ENCODE data around the gene HSPA6.
A peak's percentile ranks its signal among the peaks of the same experiment; 100 is the strongest.
"Not testable (repeated sequence)": the region's sequence is repeated elsewhere in the genome, so short reads cannot be mapped to it uniquely, and the experiment has no call there.

HSPA6 gene

DNA sequence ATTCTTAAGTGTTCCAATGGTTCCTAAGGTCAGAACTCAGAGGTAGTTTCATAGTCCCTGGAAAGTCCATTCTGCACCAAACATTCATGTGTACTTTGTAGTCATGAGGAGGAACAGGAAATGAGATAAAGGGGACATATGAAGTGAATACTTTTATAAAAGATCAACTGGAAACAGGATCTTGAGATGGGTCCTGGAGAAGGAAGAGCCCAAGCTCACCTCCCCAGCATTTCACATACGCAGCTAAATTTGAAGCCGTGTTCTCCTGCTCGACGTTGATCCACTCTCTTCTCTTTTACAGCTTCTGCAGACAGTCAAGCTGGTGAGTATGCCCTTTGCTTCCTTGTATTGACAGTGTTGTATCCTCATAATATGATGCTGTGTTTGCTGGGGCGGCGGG is 18.7 kb upstream of the HSPA6 start:
- DNase-seq, result no peak

DNA sequence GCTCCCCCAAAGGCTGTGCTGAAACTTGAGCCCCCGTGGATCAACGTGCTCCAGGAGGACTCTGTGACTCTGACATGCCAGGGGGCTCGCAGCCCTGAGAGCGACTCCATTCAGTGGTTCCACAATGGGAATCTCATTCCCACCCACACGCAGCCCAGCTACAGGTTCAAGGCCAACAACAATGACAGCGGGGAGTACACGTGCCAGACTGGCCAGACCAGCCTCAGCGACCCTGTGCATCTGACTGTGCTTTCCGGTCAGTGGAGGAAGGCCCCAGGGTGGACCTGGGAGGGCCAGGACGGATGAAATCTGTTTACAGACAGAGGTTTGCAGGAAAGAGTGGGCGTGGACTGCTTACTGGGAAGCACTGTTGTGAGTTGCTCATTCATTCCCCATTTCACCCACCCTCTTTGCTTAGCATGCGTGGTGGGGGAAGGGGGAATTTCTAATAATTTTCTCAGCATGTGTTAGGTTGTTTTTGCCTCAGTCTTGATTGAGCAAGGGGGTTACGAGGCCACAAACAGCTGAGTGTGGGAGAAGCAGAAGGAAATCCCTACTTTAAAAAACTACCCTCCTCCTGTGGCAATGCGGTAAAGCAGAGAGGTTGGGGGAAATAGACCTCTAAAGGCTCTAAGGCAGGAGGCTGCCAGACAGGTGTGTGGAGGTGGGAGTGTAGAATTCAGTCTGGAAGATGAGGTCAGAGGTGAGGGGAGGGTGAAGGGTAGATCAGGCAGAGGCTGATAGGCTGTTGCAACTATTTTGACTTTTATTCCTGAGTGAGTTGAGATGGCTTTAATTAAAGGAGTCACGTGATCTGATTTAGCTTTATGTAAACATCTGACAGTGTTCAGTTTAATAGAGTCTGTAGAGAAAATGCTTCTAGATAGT is 17.8 kb upstream of the HSPA6 start:
- peak in 1 of 3 experiments; percentile 55 for DNase-seq

DNA sequence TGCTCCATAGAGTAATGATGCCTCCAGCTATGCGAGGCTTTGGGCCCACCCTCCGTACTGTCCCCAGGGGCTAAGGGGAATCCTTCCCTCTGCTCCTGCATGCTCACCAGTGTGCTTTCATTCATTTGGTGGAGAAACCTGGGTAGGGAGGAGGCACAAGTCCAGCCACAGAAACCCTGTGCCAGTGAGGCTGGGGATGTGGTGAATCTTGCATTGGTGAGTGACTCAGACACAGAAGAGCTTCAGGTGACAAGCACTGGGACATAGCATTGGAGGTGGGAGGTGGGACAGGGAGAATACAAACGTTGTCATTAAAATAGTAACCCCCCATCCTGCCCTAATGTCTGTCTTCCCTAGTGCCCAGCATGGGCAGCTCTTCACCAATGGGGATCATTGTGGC is 13.9 kb upstream of the HSPA6 start:
- DNase-seq, result no peak

DNA sequence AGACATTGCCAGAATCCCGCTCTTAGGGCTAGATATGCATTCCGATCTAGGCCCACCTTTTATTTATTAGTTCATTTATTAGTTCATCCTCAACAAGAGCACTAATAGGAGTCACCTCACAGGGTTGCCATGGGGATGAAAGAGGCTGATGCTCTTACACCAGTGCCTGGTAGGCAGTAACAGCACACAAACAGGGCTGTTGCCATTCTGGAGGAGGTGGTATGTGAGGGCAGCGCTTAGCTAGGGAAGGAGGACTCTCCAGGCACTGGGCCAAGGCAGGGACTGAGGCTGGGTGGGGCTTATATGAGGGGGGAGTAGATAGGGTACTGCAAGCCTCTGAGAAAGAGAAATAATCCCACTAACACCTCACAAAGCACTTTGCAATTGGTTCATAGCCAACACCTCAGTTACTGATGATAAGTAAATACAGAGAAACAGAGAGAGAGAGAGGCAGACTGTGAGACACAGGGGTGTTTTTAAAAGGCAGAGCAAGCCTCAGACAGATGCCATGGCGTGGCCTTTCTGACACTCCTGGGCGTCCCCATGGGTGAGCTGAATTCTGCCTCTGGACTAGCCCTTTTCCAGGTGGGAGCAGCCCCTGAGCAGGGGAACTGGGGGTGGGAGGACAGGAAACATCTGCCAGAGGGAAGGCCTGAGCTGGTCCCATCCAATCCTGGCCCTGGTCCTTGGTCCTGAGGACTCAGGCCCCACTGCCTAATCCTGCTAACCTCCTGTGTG is 13.2 kb upstream of the HSPA6 start:
- DNase-seq, result peak in 2 of 3 experiments; percentile 32 to 63

DNA sequence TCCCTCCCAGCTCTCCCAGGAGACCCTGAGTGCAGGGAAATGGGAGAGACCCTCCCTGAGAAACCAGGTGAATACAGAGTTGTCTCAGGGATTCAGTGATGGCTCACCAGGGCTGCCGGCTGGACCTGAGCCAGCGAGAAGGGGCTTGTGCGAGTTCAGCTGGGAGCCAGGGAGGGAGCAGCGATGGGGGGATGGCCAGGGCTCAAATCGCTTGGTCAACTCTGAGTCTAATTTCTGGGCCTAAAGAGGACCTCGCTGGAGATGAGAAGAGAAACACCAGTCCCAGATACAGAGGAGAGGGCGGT is 12.6 kb upstream of the HSPA6 start:
- no peak for DNase-seq

DNA sequence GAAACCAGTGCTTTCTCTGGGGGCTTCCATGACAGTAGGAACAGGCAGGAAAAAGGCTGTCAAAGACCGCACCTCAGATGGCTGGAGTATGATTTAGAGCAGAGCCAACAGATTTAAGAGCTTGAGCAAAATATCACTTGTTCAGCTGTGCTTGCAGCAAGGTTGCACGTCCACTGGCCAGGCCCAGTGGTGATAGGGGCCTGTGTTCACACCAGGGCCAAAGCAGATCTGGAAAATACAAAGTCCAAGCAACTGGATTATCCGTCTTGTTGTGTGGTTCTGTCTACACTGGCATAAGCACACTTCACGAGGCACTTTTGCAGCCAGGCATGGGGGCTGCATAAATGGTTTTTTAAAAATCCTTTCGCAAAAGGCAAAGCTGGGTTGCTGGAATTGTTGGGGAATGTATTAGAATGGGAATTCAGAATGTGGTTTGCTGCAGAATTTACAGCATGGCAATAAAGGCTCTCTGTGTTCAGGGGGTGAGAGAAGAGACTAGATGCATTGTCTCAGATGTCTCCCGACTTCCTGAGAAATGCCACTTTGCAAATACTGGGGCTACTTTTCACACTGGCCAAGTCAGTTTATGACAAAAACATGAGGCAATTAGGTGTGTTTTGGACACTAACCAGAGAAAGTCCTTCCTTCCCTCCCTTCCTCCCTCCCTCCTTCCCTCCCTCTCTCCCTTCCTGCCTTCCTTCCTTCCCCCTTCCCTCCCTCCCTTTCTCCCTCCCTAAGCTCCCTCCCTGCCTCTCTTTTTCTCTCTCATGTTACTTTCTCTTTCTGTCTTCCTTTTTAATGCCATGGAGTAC is 11.5 kb upstream of the HSPA6 start:
- DNase-seq, result not testable (repeated sequence)

DNA sequence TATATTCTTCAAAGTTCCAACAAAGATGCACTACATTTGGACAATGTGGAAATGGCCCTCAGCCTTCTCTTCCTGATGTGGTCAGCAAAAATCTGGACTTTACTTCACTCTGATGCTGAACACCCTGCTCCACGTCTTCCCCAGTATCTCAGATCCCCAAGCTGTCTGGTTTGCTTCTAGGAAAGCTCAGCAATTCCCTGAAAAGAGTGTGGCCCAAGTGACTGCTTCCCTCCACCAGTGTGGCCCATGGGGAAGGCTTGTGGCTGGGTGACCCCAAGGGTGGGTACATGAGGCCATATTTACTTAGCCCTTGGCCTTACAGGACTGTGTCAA is 10.9 kb upstream of the HSPA6 start:
- not testable (repeated sequence) for DNase-seq

DNA sequence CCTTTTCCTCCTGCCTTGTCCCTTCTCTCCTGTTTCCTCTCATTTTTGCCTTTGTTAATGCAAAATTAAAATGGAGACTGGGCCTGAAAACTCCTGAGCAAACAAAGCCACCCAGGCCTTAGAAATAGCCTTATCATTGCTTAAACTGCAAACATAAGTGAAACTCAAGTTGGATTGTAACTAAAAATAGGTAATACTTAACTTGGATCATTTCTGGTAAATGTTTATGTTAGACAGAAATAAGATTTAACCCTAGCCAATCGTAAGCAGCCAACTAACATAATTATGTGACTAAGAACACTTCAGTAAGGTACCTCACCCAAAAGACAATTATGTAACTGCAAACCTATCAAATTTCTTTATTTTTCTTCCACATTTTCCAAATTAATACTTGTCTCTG is 10.4 kb upstream of the HSPA6 start:
- not testable (repeated sequence) for DNase-seq

DNA sequence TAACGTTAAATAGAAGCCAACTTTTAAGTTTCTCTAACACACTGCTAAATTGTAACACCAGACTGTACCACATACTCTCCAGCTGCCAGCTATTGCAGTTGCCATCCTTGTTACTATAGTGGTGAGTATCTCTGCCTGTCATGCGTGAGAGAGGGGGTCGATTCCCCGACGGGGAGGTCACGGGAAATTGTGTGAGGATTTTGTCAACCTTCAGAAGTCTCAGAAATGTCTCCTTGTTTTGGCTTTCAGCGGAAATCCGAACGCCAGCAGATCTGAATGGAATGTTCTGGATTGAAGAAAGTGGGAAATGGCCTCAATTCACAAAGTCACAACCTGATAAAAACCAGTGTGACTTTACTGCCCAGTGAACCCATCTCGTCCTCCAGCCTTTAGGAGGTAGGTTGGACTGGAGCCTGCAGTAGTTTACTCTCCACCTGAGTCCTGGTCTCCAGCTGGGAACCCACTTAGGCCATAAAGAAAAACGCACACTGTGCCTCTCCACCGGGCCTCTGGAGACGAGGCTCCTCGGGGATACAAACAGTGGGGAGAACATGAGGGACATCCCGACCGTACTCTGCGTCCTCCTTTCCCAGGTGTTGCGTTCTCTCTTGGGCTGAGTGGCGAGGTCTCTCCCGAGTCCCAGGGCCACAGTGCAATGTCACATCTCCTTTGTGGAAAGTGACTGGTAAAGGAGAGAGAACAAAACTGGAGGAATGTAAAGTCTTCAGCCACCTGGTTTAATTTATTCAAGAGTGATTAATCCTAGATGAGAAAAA is 1.1 kb upstream of the HSPA6 start:
- DNase-seq, result not testable (repeated sequence)

DNA sequence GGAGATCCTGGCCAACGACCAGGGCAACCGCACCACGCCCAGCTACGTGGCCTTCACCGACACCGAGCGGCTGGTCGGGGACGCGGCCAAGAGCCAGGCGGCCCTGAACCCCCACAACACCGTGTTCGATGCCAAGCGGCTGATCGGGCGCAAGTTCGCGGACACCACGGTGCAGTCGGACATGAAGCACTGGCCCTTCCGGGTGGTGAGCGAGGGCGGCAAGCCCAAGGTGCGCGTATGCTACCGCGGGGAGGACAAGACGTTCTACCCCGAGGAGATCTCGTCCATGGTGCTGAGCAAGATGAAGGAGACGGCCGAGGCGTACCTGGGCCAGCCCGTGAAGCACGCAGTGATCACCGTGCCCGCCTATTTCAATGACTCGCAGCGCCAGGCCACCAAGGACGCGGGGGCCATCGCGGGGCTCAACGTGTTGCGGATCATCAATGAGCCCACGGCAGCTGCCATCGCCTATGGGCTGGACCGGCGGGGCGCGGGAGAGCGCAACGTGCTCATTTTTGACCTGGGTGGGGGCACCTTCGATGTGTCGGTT is 477 bp downstream of the HSPA6 start:
- DNase-seq, result not testable (repeated sequence)

DNA sequence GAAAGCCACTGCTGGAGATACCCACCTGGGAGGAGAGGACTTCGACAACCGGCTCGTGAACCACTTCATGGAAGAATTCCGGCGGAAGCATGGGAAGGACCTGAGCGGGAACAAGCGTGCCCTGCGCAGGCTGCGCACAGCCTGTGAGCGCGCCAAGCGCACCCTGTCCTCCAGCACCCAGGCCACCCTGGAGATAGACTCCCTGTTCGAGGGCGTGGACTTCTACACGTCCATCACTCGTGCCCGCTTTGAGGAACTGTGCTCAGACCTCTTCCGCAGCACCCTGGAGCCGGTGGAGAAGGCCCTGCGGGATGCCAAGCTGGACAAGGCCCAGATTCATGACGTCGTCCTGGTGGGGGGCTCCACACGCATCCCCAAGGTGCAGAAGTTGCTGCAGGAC is 981 bp downstream of the HSPA6 start:
- not testable (repeated sequence) for DNase-seq

DNA sequence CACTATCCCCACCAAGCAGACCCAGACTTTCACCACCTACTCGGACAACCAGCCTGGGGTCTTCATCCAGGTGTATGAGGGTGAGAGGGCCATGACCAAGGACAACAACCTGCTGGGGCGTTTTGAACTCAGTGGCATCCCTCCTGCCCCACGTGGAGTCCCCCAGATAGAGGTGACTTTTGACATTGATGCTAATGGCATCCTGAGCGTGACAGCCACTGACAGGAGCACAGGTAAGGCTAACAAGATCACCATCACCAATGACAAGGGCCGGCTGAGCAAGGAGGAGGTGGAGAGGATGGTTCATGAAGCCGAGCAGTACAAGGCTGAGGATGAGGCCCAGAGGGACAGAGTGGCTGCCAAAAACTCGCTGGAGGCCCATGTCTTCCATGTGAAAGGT is 1.6 kb downstream of the HSPA6 start:
- DNase-seq, result not testable (repeated sequence)

DNA sequence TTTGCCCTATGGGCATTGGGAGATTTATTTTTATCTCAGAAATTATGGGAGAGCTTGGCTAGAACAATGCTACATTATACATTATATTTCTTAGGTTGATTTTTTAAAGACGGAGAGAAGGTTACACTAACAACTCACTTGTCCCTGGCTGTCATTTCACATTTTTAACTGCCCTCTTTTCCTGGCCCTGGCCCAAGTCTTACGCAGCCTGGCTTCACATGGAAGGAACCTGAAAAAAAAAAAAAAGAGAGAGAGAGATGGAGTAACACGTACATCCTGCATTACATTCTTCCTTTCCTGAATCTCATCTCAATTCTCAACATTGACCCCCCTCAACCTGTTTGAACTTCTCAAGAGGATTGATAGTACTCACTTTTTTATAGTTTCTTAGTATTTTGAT is 4.2 kb downstream of the HSPA6 start:
- not testable (repeated sequence) for DNase-seq

DNA sequence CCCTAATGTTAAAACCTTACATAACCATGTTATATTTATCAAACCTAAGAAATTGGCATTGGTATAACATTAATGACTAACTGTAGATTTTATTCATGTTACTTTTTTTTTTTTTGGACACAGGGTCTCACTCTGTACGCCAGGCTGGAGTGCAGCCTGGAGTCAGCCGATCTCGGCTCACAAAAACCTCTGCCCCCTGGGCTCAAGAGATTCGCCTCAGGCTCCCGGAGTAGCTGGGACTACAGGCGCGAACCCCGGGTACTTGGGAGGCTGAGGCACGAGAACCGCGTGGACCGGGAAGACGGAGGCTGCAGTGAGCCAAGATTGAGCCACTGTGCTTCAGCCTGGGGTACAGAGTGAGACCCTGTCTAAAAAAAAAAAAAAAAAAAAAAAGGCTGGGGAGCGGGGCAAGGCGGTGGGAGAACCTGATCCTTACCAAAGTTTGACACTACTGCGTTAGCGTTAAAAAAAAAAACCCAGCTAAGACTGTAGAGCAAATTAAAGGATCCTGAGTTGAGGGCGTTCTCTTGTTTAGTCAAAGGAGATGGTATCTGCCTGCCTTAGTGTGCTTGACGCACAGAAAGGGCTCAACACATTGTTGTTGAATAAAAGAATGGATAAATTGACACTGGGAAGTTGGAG is 5.2 kb downstream of the HSPA6 start:
- not testable (repeated sequence) for DNase-seq

DNA sequence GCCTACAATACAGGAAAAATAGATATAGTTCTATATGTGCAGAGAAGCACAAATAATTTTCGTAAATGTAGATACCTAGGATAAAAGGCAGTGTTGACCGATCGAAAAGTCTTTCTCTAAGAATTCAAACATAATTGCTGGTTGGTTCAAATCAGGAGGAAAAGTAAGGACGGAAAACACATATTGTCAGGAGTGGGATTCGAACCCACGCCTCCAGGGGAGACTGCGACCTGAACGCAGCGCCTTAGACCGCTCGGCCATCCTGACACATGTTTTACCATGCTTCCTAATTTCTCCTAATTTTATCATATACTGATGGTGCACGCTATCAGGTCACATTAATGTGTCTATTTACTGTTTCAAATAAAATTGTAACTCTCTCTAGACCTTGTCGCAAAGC is 5.8 kb downstream of the HSPA6 start:
- DNase-seq, result peak; percentile 37 to 85 (median 82)

DNA sequence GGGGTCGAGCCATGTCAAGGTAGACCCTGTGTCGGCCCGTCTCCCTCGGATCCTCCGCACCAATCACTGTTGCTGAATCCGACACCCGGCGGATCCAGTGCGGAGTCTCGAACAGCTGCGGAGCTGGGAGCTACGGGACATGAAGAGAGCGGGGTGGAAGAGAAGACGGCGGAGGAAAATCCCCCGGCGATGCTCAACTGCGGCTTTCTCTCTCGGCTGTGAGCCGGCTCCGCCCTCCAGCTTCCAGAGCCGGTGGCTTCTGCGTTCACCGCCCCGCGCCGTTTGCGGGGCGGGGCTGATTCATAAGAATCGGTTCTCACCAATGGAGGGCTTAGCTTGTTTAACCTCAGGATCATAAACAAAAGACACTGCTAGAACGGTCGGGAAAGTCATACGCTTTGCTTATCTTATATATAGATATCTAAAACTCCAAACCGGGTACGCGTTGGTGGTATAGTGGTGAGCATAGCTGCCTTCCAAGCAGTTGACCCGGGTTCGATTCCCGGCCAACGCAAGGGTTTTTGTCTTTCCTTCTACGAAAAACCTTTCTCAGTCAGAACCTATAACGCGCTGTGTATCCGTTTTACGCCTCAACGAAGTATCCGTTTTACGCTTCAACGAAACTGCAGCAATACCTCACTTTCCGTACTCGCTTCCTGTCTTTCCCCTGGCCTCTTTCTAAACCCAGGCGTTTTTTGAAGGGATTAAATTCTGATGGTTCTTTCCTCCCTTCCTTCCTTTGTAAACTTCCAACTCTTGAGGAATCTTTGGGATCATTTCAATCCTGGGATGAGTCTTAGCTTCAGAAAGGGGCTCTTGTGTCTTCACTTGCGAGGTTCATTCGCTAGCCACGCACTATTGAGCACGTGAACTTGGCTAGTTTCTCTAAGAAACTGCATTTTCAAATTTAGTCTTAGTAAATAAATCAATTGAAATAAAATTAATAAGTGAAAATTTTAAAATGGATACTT is 6.6 kb downstream of the HSPA6 start:
- peak; percentile 85 to 96 (median 95) for DNase-seq

DNA sequence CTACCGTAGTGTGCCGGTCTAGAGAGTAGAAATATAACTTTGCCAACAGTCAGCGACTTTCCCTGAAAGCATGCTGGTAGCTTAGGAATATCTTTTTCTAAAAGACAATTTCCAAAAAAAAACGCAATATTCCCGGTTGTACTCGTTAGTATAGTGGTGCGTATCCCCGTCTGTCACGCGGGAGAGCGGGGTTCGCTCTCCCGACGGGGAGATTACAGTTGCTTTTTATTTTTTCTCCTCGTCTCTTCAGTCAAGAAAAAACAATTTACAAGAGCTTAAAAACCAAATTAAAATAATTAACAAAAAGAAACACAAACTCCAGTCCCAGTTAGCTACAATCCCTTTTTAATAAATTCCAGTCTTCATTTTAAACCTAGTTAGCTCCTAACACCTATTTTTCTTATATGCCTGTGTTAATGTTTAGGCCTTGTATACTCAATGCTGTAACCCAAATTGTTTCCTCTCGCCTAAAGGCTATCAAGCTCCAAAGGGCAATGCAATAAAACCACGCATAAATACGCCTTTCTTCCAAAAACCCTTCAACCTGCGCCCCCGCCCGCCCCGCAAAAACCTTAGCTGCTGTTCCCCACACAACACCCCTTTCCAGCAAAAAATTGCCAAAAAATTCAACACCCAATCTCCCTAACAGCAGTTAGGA is 7.8 kb downstream of the HSPA6 start:
- DNase-seq, result no peak

DNA sequence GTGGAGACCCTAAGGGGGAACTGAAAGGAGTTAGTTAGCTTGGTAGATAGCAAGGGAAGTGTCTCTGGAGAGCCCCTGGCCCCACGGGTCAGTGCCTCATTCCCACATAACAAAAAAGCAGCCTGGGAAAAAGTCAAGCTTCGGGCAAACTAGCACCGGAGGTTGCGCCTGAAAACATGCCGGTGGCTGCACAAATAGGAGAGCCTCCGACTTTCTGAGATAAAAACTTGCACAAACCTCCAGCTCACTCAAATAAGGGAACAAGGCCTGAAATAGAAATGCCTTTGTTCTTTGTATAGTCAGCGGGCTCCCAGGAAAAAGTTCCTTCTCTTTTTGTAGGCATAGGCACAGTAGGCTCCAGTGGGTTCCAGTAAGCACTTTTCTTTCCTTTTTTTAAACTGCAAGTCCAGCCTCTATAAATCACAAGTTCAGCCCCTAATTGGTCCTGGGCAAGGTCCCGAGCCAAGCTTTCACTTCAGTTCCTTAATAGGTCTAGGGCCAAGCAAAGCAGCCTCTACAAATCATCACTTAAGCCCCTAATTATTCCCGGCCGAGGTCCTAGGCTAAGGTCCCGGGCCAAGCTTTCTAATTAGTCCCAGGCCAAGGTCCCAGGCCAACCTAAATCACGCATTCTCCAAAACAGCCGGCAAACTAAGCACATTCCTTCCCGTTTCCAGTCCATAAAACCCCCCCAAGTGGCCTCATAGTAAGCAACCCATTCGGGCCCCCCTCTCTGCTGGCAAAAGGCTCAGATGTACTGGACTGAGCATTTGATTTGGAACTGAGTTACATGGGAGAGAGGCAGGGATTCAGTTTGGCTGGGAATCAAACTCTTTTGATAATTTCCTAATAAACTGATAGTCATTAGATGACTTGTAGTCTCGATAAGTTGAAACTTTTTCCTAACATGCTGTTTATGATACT is 8.6 kb downstream of the HSPA6 start:
- not testable (repeated sequence) for DNase-seq

All from NCI-H1417 (cell line).